HG03354 (cell line): ENCODE results near the gene TPP1.

Source experiments
- ATAC-seq: cut with Tn5 transposase; IDR thresholded peaks from one replicate; pipeline ENCODE4 v1.9.1; 2021; ENCODE audit warnings: mild to moderate bottlenecking; ENCODE audit not compliant: unreplicated experiment, poor library complexity, severe bottlenecking

The TPP1 gene

DNA sequence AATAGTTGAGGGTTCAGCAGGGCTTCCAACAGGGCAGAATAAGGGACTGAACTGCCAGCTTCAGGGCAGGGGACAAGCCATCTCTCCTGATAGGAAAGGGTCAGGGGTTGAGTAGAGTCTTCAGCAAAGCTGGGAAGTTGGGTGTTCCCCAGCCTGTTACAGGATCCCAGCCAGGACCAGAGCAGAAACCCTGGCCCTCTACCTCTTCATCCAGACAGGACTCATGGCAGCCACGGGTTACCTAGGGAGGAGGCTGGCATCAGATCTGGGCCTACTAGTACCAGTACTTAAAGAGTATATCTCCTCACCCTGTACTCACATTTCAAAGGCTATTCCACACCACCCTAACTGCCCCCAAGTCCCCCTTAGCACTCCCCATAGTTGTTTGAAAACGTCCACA lies 4.8 kb downstream of the TPP1 start:
- no peak for ATAC-seq

DNA sequence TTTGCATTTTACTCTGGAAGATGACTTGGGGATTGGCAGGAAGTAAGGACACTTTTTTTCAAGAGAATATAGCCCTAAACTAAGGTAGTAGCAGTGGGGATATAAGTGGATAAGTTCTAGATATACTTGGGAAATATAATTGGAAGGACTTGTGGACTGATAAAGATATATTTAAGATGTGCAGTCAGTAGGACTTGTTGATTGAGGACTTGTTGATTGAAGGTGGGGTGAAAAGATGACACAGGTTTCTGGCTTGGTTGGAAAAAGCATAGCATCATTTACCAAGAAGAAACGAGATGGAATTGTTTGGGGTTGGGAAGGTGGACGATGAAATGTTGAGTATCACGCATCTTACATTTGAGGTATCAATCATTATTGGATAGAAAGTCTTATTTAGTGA lies 5.7 kb downstream of the TPP1 start:
- ATAC-seq, result no peak

DNA sequence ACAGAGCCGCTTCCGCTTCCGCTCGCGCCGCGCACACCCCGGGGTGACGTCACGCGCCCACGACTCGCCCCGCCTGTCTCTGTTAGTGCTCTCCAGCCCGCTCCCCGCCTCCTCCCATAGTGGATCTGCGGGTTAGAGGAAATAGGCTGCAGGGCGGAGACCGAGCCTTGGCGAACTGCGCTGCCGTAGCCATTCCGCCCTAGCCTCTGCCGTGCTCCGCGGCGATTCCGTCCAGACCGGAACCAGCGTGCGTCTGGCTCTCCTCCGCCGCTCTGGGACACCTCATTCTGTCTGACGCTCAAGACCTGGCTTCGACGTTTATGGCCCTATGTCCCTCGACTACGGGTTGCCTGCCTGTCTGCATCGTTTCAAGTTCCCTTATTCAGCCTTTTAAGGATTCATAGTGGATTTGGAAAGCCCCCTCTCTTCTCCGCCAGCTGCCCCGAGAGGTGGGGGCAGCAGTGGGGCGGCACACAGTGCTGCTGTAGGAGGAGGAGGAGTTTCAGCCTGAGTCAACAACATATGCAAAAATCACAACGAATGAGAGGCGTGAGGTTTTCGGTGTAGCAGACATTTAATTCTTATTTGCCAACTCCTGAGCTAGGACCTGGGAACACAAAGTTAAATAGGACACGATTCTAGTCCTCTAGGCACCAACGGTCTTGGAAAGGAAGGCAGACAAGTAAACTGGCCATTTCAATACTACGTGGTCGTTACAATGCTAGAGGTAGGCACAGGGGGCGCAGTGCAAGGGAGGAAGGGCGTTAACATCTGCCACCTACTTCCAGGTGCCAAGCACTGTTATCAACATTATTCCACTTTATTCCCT lies 6.8 kb downstream of the TPP1 start, which contains the start of gene TAF10:
Gene TAF10, minus strand, starts transcription at position 4 of the 829 bp plus-strand sequence. CDS start 27 bp downstream, outside the sequence.
- ATAC-seq, result peak; percentile 91

DNA sequence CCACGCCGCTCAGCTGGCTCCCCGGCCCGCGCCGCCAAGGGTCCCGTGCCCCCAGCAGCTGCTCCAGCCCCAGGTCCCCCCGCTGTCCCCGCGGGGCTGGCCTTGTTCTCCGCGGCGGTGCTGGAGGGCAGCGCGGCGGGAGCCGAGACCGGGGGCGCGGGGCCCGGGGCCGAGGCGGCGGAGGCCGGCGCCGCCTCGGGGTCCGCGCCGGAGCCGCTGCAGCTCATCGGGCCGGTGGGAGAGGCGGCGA lies 7.3 kb downstream of the TPP1 start:
- peak; percentile 24 for ATAC-seq

DNA sequence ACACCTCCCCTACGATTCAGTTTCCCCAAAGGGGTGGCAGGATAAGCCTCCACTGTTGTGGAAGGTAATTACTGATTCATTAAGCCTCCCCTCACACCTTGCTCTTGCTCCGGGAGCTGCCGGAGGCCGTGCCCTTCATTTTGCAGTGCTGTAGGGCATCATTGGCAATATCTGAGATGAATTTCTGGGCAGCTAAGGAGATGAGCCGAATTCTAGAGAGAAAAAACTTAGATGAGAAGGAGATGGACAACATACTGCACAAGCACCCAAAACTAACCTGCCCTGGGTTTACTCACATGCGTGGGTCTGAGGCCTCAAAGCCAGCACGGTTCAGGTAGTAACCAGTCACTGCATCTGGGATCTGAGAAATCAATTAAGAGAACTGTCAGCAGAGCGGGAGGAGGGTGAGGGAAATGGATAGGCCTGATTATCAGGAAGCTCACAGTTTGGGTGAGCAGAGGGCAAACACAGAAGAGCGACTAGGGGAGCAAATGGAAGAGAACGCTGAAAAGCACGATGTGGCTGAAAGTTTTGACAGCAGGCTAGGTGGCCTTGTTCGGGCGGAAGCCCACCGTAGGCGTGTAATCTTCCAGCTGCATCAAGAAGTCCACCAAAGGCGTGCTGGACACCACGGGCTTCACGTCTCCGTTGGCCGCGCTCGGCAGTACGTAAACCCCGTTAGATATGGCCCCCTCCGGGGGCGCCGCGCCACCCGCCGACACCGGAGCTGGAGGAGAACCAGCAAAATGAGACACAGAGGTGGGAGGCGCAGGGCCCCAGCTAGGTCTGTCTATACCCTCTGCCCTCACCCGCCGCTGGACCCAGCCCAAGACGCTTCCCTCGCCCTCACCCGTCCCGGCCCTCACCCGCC lies 7.9 kb downstream of the TPP1 start:
- no peak for ATAC-seq

DNA sequence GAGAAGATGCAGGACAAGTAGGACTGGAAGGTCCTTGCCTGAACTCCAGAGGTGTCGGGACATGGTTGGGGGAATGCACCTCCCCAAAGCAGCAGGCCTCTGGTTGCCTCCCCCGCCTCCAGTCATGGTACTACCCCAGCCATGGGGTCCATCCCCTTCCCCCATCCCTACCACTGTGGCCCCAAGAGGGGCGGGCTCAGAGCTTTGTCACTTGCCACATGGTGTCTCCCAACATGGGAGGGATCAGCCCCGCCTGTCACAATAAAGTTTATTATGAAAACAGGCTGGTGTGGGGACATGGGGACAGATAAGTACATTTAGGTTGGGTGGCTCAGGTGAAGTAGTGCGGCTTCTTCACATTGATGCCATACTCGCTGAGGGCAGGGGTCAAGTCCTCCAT lies 8.6 kb downstream of the TPP1 start:
- ATAC-seq, result no peak

DNA sequence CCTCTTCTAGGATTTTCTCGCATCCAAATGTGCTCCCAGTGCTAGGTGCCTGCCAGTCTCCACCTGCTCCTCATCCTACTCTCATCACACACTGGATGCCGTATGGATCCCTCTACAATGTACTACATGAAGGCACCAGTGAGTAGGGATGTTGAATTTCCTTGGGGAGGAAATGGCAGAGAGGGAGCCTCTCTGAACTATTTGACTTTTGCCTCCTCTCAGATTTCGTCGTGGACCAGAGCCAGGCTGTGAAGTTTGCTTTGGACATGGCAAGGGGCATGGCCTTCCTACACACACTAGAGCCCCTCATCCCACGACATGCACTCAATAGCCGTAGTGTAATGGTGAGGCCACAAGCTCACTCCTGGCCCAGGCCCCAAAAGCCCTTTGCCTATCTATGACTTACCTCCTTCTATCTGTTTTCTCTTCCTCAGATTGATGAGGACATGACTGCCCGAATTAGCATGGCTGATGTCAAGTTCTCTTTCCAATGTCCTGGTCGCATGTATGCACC lies 9.7 kb downstream of the TPP1 start:
- no peak for ATAC-seq

DNA sequence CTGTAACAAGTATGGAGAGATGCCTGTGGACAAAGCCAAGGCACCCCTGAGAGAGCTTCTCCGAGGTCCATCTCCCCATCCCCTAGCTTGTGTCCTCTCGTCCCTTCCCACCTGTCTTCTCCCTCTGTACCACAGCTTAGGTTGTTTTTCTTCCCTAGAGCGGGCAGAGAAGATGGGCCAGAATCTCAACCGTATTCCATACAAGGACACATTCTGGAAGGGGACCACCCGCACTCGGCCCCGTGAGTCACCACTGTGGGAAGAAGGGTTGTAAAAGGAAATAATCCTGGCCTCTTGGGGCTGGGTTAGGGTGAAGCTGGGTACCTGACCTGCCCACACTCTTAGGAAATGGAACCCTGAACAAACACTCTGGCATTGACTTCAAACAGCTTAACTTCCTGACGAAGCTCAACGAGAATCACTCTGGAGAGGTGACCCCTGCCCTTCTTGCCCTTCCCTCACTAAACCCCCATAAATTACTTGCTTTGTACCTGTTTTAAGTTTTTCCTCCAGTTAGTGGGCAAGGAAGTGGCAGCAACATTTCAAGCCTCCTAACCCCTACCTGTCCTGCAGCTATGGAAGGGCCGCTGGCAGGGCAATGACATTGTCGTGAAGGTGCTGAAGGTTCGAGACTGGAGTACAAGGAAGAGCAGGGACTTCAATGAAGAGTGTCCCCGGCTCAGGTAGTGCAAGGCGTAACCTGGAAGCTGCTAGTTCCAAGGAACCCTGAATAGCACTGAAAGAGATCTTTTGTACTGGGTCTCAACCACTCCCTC lies 10.3 kb downstream of the TPP1 start:
- no peak for ATAC-seq

DNA sequence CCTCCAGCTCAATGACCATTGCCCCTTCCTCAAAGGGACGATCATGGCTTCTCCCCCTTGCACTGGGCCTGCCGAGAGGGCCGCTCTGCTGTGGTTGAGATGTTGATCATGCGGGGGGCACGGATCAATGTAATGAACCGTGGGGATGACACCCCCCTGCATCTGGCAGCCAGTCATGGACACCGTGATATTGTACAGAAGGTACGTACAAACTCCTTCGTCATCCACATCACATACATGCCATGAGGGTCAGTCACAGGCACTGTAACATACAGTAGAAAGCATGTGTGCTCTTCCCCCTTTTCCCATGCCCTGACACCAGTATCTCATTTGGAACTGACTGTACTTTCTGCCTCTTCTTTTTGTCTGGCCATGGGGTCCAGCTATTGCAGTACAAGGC lies 11.2 kb downstream of the TPP1 start:
- no peak for ATAC-seq

DNA sequence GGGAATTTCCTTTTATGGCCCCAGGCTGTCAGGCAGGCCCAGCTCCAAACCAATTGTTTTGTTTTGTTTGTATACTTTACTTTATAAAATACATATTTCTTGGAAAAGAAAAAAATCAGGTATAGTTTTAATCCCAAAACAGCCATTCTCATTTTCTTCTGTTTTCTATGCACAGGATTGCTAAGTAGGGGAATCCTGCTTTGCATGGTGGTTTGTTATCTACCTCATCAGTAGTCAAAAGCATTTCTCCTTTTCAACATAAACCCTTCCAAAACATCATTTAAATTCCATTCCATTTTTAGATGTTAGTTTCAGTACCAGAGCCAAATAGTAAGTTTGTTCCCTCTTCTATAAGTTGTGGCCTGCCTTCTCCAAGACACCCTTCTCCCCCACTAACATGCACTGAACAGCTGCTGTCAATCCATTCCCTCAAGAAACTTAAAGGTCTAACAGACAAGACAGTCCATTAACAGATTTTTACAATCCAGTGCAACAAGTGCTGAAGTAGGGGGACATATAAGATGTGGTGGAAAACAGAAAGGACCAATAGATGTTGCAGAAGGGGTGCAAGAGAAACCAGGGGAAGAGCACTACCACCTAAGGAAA lies 11.9 kb downstream of the TPP1 start:
- no peak for ATAC-seq

DNA sequence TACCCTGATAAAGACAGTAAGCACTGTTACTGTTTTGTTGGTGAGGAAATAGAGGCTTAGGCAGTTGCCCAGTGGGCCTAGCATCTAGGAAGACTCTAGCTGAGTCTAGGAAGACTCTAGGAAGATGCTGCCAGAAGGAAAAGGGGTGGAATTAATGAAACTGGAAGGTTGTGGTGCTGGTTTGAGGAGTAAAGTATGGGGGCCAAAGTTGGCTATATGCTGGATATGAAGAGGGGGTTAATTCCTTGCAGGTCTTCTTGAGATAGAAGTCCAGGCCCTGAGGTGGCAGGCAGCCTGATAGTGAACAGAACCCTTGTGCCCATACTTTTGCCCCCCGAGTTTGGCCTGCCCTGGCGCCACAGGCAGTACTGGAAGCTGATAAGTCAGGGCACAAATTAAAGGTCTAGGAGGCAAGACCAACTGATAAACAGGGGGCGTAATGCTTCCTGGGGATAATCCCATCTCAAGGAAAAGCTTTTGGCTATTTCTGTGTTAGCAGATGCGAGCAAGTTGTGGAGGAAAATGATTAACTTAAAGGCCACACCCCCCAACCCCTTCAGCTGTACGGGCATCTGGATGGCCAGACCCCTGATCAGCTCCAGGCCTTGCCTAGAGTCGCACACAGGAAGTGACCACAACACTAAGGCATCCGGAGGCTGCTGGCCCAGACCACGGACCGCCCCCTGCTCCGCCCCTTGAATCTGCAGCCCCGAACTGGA lies 12.6 kb downstream of the TPP1 start:
- peak; percentile 51 for ATAC-seq

DNA sequence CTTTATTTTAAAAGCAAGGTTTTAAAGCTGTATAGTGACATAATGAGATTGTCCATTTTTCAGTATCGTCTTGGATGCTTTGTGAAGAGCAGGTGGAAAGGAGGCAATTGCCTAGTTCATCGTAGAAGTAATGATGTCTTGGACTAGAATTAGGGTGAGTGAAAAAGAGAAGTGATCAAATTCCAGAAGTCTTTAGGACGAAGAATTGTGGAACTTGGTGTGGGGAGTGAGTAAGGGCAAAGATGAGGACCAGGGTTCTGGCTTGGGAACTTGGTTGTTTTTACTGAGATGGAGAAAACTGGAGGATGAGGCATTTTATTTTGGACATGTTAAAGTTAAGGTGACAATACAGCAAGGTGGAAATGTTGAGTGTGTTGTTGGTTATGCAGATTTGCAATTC lies 14.4 kb downstream of the TPP1 start:
- ATAC-seq, result no peak

DNA sequence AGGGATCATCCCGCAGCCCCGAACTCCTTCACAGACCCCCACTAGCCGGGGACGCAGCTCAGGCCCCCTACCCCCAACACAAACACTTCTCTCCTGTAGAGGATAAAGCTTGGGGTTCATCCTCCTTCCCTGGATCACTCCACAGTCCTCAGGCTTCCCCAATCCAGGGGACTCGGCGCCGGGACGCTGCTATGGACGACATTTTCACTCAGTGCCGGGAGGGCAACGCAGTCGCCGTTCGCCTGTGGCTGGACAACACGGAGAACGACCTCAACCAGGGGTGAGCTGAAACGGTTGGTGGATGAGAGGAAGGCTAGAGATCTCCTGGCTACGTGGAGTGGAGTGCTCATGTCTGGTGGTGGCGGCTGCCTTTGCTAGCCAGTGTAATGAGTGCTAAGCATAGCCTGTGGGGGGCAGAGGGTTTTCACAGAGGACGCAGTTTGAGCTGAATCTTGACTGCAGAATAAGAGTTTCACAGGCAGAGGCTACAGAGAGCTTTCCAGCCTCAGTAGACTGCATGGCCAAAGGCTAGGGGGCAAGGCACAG lies 15.1 kb downstream of the TPP1 start:
- peak; percentile 40 for ATAC-seq

DNA sequence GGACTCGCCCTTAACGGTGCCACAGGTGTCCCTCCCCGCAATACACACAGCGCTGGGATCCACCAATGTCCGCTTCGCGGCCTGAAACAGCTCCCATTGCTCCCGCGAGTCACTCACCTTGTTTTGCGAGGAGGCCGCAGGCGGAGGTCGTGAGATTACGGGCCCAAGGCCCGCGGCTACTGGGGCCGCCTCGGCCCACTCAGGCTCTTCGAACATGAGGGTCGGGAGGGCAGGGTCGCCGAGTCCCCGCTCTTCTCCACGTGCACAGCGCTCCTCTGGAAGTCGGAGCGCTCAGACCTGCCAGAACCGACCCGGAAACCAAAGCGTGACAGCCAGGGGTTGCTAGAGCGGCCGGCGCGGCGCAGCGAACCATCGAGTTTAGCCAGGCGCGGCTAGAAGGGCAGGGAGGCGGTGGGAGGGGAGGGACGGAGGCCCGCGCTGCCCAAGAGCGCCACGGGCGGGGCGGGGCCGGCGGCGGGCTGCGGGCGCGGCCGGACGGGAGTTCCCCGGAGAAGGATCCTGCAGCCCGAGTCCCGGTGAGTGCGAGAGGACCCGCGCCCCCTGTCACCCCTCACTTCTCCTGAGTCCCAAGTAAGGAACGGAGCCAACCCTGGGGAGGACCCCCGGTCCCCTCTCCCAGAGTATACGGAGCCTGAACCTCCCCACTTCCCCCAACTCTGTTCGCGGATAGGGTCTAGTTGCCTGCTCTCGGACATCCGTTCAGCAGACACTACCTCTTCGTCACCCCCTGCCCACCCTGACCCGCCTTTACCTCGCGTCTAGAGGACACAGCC lies 15.7 kb downstream of the TPP1 start, which contains the start of the genes ILK and RRP8:
Gene ILK, plus strand, starts transcription at position 488 of the 794 bp plus-strand sequence. CDS start 498 bp downstream, outside the sequence.
Gene RRP8, minus strand, starts transcription at position 330 of the 794 bp plus-strand sequence. Its CDS starts 114 bp downstream, at position 216.
- ATAC-seq, result peak; percentile 81

DNA sequence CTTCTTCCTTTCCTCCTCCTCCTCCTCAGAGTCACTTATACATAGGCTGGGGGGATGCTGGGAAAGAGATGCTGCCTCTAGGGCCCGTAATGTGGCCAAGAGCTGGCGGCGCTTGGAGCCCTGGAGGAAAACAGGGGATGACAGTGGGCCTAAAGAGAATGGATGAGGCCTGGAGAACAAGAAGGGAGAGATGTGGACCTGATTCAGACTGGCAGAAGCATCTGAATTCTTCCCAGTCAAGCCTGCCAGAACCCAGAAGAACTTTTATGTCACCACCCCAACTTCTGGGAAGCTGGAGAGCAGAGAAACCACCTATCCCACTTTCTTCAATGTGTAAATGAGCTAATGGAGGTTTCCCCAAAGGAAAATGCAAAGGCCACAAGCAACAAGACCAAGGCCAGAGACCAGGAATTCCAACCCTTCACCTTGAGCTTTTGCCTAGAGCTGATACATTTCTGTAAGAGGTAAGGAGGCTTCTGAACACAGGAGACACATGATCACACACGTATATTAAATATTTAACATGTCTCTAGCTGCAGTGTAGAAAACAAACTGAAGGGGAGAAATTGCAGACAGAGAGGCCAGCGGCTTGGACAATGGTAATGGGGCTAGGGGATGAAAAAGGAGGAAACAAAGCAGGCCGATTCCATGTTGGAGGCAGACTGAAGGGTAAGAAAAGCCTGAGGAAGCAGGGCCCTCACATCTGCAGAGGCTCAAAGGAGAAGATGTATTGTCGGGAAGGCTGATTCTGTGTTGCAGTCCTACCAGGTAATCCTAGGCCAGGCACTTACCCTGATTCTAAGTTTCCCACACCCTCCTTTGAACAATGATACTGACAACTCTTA lies 16.9 kb downstream of the TPP1 start:
- ATAC-seq, result no peak

DNA sequence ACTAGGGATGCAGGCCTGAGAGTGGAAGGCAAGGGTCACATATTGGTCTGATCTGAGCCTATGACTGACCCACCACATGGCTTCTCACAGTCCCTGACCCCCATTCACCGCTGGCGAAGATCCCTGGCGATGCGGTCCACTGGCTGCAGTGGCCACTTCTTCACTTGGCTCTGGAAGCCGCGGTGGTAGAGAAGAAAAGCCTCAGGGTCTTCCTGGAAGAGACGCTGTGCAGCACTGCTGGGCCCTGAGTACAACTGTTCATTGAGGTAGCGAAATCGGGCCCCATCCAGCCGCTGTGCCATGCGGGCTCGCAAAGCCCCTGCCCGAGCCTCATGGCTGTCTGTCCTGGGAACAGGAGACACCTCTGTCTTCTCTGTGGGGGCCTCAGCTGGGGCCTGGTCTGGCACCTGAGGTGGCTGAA lies 18.2 kb downstream of the TPP1 start:
- no peak for ATAC-seq

DNA sequence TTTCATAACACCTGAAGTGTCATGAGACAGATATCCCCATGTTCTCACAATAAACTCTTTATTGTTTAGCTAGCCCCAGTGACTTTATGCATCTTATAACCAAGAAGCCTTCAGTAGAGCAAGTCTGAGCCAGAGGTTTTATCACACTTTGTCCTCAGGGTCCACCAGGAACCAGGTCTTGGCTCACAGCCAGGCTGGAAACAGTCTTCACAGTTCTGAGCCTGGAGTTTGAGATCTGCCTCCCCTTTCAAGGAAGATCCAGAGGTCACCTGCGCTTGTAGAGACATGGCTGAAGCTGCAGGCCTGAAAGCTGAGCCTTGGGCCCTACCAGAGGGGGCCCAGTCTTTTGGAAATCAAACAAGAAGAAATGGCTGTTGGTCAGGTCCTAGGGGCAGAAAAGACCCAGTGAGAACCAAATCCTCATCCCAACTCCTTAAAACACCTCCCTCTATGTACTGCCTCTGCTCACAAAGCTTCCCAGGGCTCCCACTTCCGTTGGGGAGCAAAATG lies 19.3 kb downstream of the TPP1 start:
- no peak for ATAC-seq
